ENCODE data around the gene FBXO46.

GRCh38 chr19:45774765-45775164 is 44.1 kb upstream of the FBXO46 start:
- TF ChIP-seq CTCF (IDR thresholded peaks at IDR 0.05; ENCODE audit: low read depth, low read length, missing input control) (peak; percentile 2), RAD21 (IDR thresholded peaks at IDR 0.05) (no peak), EGR1 (IDR thresholded peaks at IDR 0.05; ENCODE audit: low read depth in 2 of 2) (no peak), REST (IDR thresholded peaks at IDR 0.05) (no peak), JUND (IDR thresholded peaks at IDR 0.05) (no peak)

All from liver (tissue), 3 donors.